Fibroblast of pulmonary artery (primary cell): ENCODE data around the gene CLIP1.

Experiments
- DNase-seq: peaks from one replicate; pipeline ENCODE4 v3.0.0-alpha.2; 2010; ENCODE audit warnings: low read depth
- H3K4me3 ChIP-seq: replicated peaks from 2 replicates; pipeline ENCODE4 v1.5.1; 2011; ENCODE audit warnings: low read depth, mild to moderate bottlenecking, control low read depth, low read length, moderate library complexity
- CTCF ChIP-seq: IDR thresholded peaks from 2 replicates; pipeline ENCODE4 v1.5.1; 2011; ENCODE audit warnings: mild to moderate bottlenecking, control low read depth, low read length, inconsistent platforms; ENCODE audit errors: missing control alignments

Gene CLIP1

GRCh38 chr12:122459211-122459610, 36.7 kb upstream of the CLIP1 start:
- TF ChIP-seq CTCF = no peak
- H3K4me3 ChIP-seq = no peak overlapping the region
- no peak for DNase-seq

GRCh38 chr12:122458105-122459035, 35.9 kb upstream of the CLIP1 start:
- no peak for TF ChIP-seq CTCF
- no peak overlapping the region for H3K4me3 ChIP-seq
- DNase-seq = no peak

GRCh38 chr12:122457627-122458026, 35.2 kb upstream of the CLIP1 start:
- DNase-seq = no peak
- H3K4me3 ChIP-seq = no peak overlapping the region
- no peak for TF ChIP-seq CTCF

GRCh38 chr12:122454739-122455138, 32.3 kb upstream of the CLIP1 start:
- H3K4me3 ChIP-seq = no peak overlapping the region
- no peak for DNase-seq
- no peak for TF ChIP-seq CTCF

GRCh38 chr12:122454250-122454721, 31.8 kb upstream of the CLIP1 start:
- no peak for TF ChIP-seq CTCF
- no peak overlapping the region for H3K4me3 ChIP-seq
- DNase-seq = no peak

- no peak overlapping the region for H3K4me3 ChIP-seq
- no peak for DNase-seq
- TF ChIP-seq CTCF = no peak
Measured at GRCh38 chr12:122452701-122453285, 30.3 kb upstream of the CLIP1 start.
